Epithelial cell of esophagus (primary cell): ENCODE measurements around the gene USP15.

Source experiments
- DNase-seq: peaks from one replicate; pipeline ENCODE4 v3.0.0; 2010; ENCODE audit warnings: low read depth
- H3K4me3 ChIP-seq: 2 replicates; pipeline ENCODE4 v1.5.1; 2011; ENCODE audit warnings: mild to moderate bottlenecking, low read length, control low read depth
- CTCF ChIP-seq: IDR thresholded peaks from 2 replicates; pipeline ENCODE4 v1.5.1; 2011; ENCODE audit warnings: low read depth, mild to moderate bottlenecking, low read length, control low read depth, inconsistent platforms; ENCODE audit not compliant: insufficient read depth; ENCODE audit errors: missing control alignments

Gene USP15

GRCh38 chr12:62221107-62221506 lies 39.1 kb upstream of the USP15 start:
- TF ChIP-seq CTCF: no peak
- H3K4me3 ChIP-seq: no peak overlapping the region
- DNase-seq: no peak

GRCh38 chr12:62224601-62225000 lies 35.6 kb upstream of the USP15 start:
- H3K4me3 ChIP-seq: no peak overlapping the region
- no peak for TF ChIP-seq CTCF
- no peak for DNase-seq

GRCh38 chr12:62227091-62227490 lies 33.1 kb upstream of the USP15 start:
- DNase-seq: no peak
- TF ChIP-seq CTCF: no peak
- no peak overlapping the region for H3K4me3 ChIP-seq

- no peak overlapping the region for H3K4me3 ChIP-seq
- DNase-seq: no peak
- no peak for TF ChIP-seq CTCF
Measured at GRCh38 chr12:62230652-62231051, 29.6 kb upstream of the USP15 start.

GRCh38 chr12:62232143-62232729 lies 28.0 kb upstream of the USP15 start:
- no peak for DNase-seq
- no peak for TF ChIP-seq CTCF
- no peak overlapping the region for H3K4me3 ChIP-seq

- TF ChIP-seq CTCF: no peak
Measured at GRCh38 chr12:62233805-62234204, 26.4 kb upstream of the USP15 start.

GRCh38 chr12:62239571-62239970 lies 20.6 kb upstream of the USP15 start:
- no peak for DNase-seq
- no peak for TF ChIP-seq CTCF
- H3K4me3 ChIP-seq: no peak overlapping the region

More at GRCh38 chr12:62233805-62234204, 26.4 kb upstream of the USP15 start:
- H3K4me3 ChIP-seq: no peak overlapping the region
- no peak for DNase-seq
